Activated CD4-positive, alpha-beta memory T cell treated with anti-CD3 and anti-CD28 coated beads, Interleukin-2, amount 10 ng/mL, durations not matched to agents 7 days and 5 days (primary cell): Measurements from ENCODE around the gene SETD1A. TPM values are rescaled to one million over a fixed set of nuclear protein-coding genes. Genes with fewer than 3 reads are reported as not detected.

ENCODE experiments used
- CTCF ChIA-PET: fragments of 350-600 bp; sonication (Branson Sonifier 250); formaldehyde crosslinking; loops from one replicate; lab custom pipeline; 2021; ENCODE audit warnings: antibody characterized with exemption, inconsistent platforms; lab: Charles Lee
- POLR2A ChIA-PET: fragments of 350-600 bp; sonication (Branson Sonifier 250); formaldehyde crosslinking; loops from one replicate; lab custom pipeline; 2021; ENCODE audit warnings: antibody characterized with exemption; lab: Charles Lee
- DNase-seq: peaks from one replicate; pipeline ENCODE4 v3.0.0-alpha.2; 2020
- H3K27ac Mint-ChIP-seq: one replicate; pipeline ENCODE4 v1.8.0; 2021; ENCODE audit warnings: mild to moderate bottlenecking, mixed read lengths
- H3K27me3 Mint-ChIP-seq: one replicate; pipeline ENCODE4 v1.8.0; 2021; ENCODE audit warnings: mixed read lengths
- H3K36me3 Mint-ChIP-seq: one replicate; pipeline ENCODE4 v1.8.0; 2021; ENCODE audit warnings: low read depth, mixed read lengths
- H3K4me1 Mint-ChIP-seq: one replicate; pipeline ENCODE4 v1.8.0; 2021; ENCODE audit warnings: mixed read lengths
- H3K4me3 Mint-ChIP-seq: one replicate; pipeline ENCODE4 v1.8.0; 2021; ENCODE audit warnings: mild to moderate bottlenecking, mixed read lengths
- H3K9me3 Mint-ChIP-seq: one replicate; pipeline ENCODE4 v1.8.0; 2021; ENCODE audit warnings: mixed read lengths
- total RNA-seq, 2 experiments: library from RNA; stranded (reverse); gene quantifications; one replicate each; pipeline ENCODE4 v1.2.3, GENCODE V29; 2021

Gene SETD1A
- total RNA-seq, 2 experiments from 2014 or later = 18.8 to 20.3 TPM

GRCh38 chr16:30949650-30950515, 7.7 kb upstream of the SETD1A start:
- peaks cover 20% of the 10 kb centered on the region for H3K36me3 Mint-ChIP-seq
- CTCF ChIA-PET = interaction anchor here (0.6 to 3.5 kb wide), 12 partner anchors 9 to 919 kb away, joined by 3 to 32 read pairs (median 4); no protein-coding TSS in a partner anchor
- peak overlapping the region; percentile 83 for H3K4me3 Mint-ChIP-seq

GRCh38 chr16:30950516-30951065, 7.0 kb upstream of the SETD1A start:
- peak overlapping the region; percentile 83 for H3K4me3 Mint-ChIP-seq

More at GRCh38 chr16:30949650-30950515, 7.7 kb upstream of the SETD1A start:
- no peaks in the 10 kb centered on the region for H3K9me3 Mint-ChIP-seq
- peak; percentile 76 for DNase-seq
- peaks cover 31% of the 10 kb centered on the region for H3K4me1 Mint-ChIP-seq
- peak overlapping the region; percentile 77 for H3K27ac Mint-ChIP-seq
- no peaks in the 10 kb centered on the region for H3K27me3 Mint-ChIP-seq
- POLR2A ChIA-PET = interaction anchor here (0.6 to 2.4 kb wide), 10 partner anchors 7 to 231 kb away, joined by 3 to 18 read pairs (median 4); partner anchors contain the start of genes FUS, SETD1A, ZNF646 and ZNF668

GRCh38 chr16:30951193-30951592, 6.4 kb upstream of the SETD1A start:
- no peaks in the 10 kb centered on the region for H3K9me3 Mint-ChIP-seq
- peaks cover 15% of the 10 kb centered on the region for H3K36me3 Mint-ChIP-seq
- DNase-seq = no peak
- ChIA-PET CTCF (interaction anchor here (1.8 to 3.5 kb wide), 3 partner anchors 10 to 191 kb away, joined by 9 to 32 read pairs (median 9); no protein-coding TSS in a partner anchor), POLR2A (interaction anchor here (2.0 to 2.4 kb wide), 2 partner anchors 10 to 122 kb away, joined by 15 to 18 read pairs; partner anchors contain the start of genes ZNF646 and ZNF668)
- peaks cover 32% of the 10 kb centered on the region for H3K4me1 Mint-ChIP-seq
- H3K27me3 Mint-ChIP-seq = no peaks in the 10 kb centered on the region
- no peak overlapping the region for H3K27ac Mint-ChIP-seq
- H3K4me3 Mint-ChIP-seq = peak overlapping the region; percentile 34

More at GRCh38 chr16:30950516-30951065, 7.0 kb upstream of the SETD1A start:
- H3K4me1 Mint-ChIP-seq = peaks cover 31% of the 10 kb centered on the region
- H3K27me3 Mint-ChIP-seq = no peaks in the 10 kb centered on the region
- H3K36me3 Mint-ChIP-seq = peaks cover 19% of the 10 kb centered on the region
- POLR2A ChIA-PET = interaction anchor here (1.1 to 2.4 kb wide), 7 partner anchors 9 to 230 kb away, joined by 3 to 18 read pairs (median 5); partner anchors contain the start of genes FUS, ZNF646 and ZNF668
- H3K27ac Mint-ChIP-seq = peak overlapping the region; percentile 77
- H3K9me3 Mint-ChIP-seq = no peaks in the 10 kb centered on the region
- CTCF ChIA-PET = interaction anchor here (0.6 to 3.5 kb wide), 8 partner anchors 9 to 918 kb away, joined by 3 to 32 read pairs (median 4); no protein-coding TSS in a partner anchor
- no peak for DNase-seq

- Mint-ChIP-seq H3K27me3 (no peaks in the 10 kb centered on the region), H3K9me3 (no peaks in the 10 kb centered on the region), H3K4me1 (peaks cover 36% of the 10 kb centered on the region), H3K27ac (no peak overlapping the region), H3K4me3 (no peak overlapping the region), H3K36me3 (peaks cover 12% of the 10 kb centered on the region)
- ChIA-PET POLR2A (no interaction called here), CTCF (interaction anchor here (1.1 to 3.5 kb wide), 2 partner anchors 11 to 107 kb away, joined by 3 to 32 read pairs; no protein-coding TSS in a partner anchor)
- DNase-seq = no peak
Measured at GRCh38 chr16:30951750-30952149, 5.8 kb upstream of the SETD1A start.

DNA sequence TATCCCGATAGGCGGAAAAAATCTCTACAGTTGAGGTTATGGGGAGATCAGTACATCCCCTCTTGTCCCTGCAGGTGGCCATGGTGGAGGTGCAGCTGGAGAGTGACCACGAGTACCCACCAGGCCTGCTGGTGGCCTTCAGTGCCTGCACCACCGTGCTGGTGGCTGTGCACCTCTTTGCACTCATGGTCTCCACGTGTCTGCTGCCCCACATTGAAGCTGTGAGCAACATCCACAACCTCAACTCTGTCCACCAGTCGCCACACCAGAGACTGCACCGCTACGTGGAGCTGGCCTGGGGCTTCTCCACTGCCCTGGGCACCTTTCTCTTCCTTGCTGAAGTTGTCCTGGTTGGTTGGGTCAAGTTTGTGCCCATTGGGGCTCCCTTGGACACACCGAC, 4.4 kb upstream of the SETD1A start:
- ChIA-PET POLR2A (interaction anchor here (1.0 to 2.7 kb wide), 3 partner anchors 121 to 227 kb away, joined by 6 to 11 read pairs (median 7); partner anchors contain the start of genes FUS, ZNF646 and ZNF668), CTCF (interaction anchor here (1.2 to 4.3 kb wide), 10 partner anchors 9 to 916 kb away, joined by 3 to 40 read pairs (median 4); partner anchors contain the start of gene ARMC5)
- Mint-ChIP-seq H3K27me3 (no peaks in the 10 kb centered on the region), H3K4me3 (no peak overlapping the region), H3K4me1 (peaks cover 44% of the 10 kb centered on the region), H3K36me3 (peaks cover 15% of the 10 kb centered on the region), H3K27ac (no peak overlapping the region), H3K9me3 (no peaks in the 10 kb centered on the region)
- DNase-seq = no peak

DNA sequence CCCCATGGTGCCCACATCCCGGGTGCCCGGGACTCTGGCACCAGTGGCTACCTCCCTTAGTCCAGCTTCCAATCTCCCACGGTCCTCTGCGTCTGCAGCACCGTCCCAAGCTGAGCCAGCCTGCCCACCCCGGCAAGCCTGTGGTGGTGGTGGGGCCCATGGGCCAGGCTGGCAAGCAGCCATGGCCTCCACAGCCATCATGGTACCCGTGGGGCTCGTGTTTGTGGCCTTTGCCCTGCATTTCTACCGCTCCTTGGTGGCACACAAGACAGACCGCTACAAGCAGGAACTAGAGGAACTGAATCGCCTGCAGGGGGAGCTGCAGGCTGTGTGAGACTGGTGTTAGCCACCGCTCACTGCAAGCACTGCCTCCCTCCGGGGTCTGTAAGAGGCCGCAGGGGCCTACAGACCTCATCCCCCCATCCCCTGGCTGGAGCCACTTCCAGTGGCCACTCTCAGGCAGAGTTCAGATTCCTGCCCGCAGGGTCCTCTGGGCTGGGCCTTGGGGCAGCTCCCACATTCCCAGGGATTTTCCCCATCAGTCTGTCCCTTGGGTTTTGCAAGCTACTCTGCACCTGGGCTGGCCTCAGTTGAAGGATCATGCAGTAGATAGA, 3.9 kb upstream of the SETD1A start:
- Mint-ChIP-seq H3K36me3 (peaks cover 15% of the 10 kb centered on the region), H3K4me3 (no peak overlapping the region), H3K27me3 (no peaks in the 10 kb centered on the region), H3K27ac (no peak overlapping the region), H3K9me3 (no peaks in the 10 kb centered on the region), H3K4me1 (peaks cover 48% of the 10 kb centered on the region)
- peak; percentile 75 for DNase-seq
- ChIA-PET CTCF (interaction anchor here (0.8 to 4.3 kb wide), 17 partner anchors 8 to 916 kb away, joined by 3 to 40 read pairs (median 4); partner anchors contain the start of genes ARMC5, KAT8, STX4 and ZNF646), POLR2A (interaction anchor here (1.0 to 2.7 kb wide), 4 partner anchors 120 to 226 kb away, joined by 3 to 11 read pairs (median 6); partner anchors contain the start of genes FUS, ZNF646 and ZNF668)

GRCh38 chr16:30954993-30955392, 2.6 kb upstream of the SETD1A start:
- Mint-ChIP-seq H3K27me3 (no peaks in the 10 kb centered on the region), H3K4me3 (no peak overlapping the region), H3K27ac (no peak overlapping the region), H3K9me3 (no peaks in the 10 kb centered on the region), H3K36me3 (peaks cover 21% of the 10 kb centered on the region), H3K4me1 (peaks cover 52% of the 10 kb centered on the region)
- ChIA-PET CTCF (interaction anchor here (1.0 to 4.3 kb wide), 6 partner anchors 11 to 187 kb away, joined by 3 to 40 read pairs (median 6); partner anchors contain the start of genes KAT8, ZNF646 and ZNF668), POLR2A (interaction anchor here (2.7 kb wide), 1 partner anchor 187 kb away, joined by 7 read pairs; no protein-coding TSS in a partner anchor)
- DNase-seq = no peak

- Mint-ChIP-seq H3K36me3 (peaks cover 32% of the 10 kb centered on the region), H3K27ac (peak overlapping the region; percentile 99), H3K9me3 (no peaks in the 10 kb centered on the region), H3K4me1 (peaks cover 45% of the 10 kb centered on the region), H3K4me3 (peak overlapping the region; percentile 90), H3K27me3 (no peaks in the 10 kb centered on the region)
- POLR2A ChIA-PET = interaction anchor here (0.6 to 2.1 kb wide), 8 partner anchors 8 to 756 kb away, joined by 3 to 5 read pairs (median 4); partner anchors contain the start of genes FUS, ORAI3, ZNF646 and ZNF668
- CTCF ChIA-PET = interaction anchor here (0.7 to 4.3 kb wide), 2 partner anchors 15 to 161 kb away, joined by 3 to 40 read pairs; partner anchors contain the start of gene KAT8
- peak; percentile 87 for DNase-seq
Measured at GRCh38 chr16:30956601-30957455, 726 bp upstream of the SETD1A start.

DNA sequence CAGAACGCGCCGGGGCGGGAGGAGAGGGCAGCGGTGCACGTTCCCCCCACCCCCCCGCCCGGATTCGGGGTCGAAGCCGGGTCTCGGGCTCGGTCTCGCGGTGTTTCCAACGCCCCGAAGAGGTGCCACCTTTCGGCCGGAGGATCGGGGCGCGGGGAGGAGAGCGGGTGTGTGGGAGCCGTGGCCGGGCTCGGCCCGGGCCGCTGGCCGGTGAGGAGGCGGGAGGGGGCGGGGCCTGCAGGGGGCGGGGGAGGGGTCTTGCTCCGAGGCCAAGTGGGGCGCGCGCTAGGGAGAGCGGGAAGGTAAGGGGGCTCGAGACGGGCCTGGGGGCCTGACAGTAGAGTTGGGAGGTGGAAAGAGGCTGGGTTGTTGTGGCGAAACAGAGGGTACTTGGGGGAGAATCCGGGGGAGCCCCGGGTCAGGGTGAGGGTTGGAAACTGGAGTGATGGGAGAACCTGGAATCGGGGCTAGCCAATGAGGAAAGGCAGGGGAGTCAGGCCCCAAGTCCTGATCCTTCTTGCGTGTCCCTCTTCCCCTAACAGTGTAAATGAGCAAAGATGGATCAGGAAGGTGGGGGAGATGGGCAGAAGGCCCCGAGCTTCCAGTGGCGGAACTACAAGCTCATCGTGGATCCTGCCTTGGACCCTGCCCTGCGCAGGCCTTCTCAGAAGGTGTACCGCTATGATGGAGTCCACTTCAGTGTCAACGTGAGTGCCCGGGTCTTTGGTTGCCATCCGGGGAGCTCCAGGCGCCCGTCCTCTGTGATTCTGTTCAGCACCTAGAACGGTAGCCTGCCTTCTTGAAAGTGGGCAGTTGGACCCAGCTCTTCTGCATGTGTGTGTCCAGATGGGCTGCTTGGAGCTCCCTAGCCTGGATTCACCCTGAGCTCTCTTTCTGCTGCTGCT, 873 bp downstream of the SETD1A start:
- Mint-ChIP-seq H3K9me3 (no peaks in the 10 kb centered on the region), H3K27me3 (no peaks in the 10 kb centered on the region), H3K4me1 (peaks cover 42% of the 10 kb centered on the region), H3K27ac (peak overlapping the region; percentile 83), H3K4me3 (peak overlapping the region; percentile 89), H3K36me3 (peaks cover 41% of the 10 kb centered on the region)
- CTCF ChIA-PET = interaction anchor here (0.7 to 1.3 kb wide), 4 partner anchors 14 to 183 kb away, joined by 3 to 4 read pairs (median 4); no protein-coding TSS in a partner anchor
- POLR2A ChIA-PET = interaction anchor here (1.0 to 2.1 kb wide), 6 partner anchors 9 to 222 kb away, joined by 4 to 5 read pairs (median 4); partner anchors contain the start of genes FUS, ZNF646 and ZNF668
- DNase-seq = no peak

DNA sequence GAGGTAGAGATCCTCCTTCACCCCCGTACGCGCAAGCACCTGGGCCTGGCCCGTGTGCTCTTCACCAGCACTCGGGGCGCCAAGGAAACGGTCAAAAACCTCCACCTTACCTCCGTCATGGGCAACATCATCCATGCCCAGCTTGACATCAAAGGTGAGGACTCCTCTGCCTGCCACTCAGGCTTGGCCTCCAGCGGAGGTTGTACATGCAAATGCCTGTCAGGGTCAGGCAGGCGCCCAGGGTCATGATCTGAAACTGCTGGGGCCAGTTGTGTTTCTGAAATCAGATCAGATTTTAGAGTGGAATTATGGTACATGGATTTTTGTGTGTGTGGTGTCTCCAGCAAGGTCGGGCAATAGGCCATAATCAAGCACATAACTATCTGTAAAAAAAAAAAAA, 3.8 kb downstream of the SETD1A start:
- peaks cover 59% of the 10 kb centered on the region for H3K36me3 Mint-ChIP-seq

More for the DNA sequence above, 3.8 kb downstream of the SETD1A start:
- Mint-ChIP-seq H3K27me3 (no peaks in the 10 kb centered on the region), H3K27ac (no peak overlapping the region), H3K4me3 (no peak overlapping the region), H3K9me3 (no peaks in the 10 kb centered on the region), H3K4me1 (peaks cover 34% of the 10 kb centered on the region)
- ChIA-PET CTCF (interaction anchor here (0.6 to 1.2 kb wide), 2 partner anchors 7 to 195 kb away, joined by 3 read pairs; no protein-coding TSS in a partner anchor), POLR2A (no interaction called here)
- DNase-seq = no peak
